Osteocyte (in vitro differentiated cells): ENCODE data around the gene NDUFB5. TPM values are rescaled to one million over a fixed set of nuclear protein-coding genes. Genes with fewer than 3 reads are reported as not detected.

Source experiments
- DNase-seq: peaks from one replicate; pipeline ENCODE4 v3.0.0; 2021; ENCODE audit warnings: mixed read lengths; ENCODE audit not compliant: unreplicated experiment; ENCODE audit errors: extremely low spot score
- H3K27ac Mint-ChIP-seq: one replicate; pipeline ENCODE4 v1.8.0; 2021; ENCODE audit warnings: mild to moderate bottlenecking, mixed read lengths; ENCODE audit not compliant: unreplicated experiment
- H3K27me3 Mint-ChIP-seq: one replicate; pipeline ENCODE4 v1.8.0; 2021; ENCODE audit warnings: mixed read lengths; ENCODE audit not compliant: unreplicated experiment
- H3K36me3 Mint-ChIP-seq: one replicate; pipeline ENCODE4 v1.8.0; 2021; ENCODE audit warnings: mixed read lengths; ENCODE audit not compliant: unreplicated experiment
- H3K4me1 Mint-ChIP-seq: one replicate; pipeline ENCODE4 v1.8.0; 2021; ENCODE audit warnings: mixed read lengths; ENCODE audit not compliant: unreplicated experiment
- H3K4me3 Mint-ChIP-seq: one replicate; pipeline ENCODE4 v1.8.0; 2021; ENCODE audit warnings: mild to moderate bottlenecking, moderate library complexity, mixed read lengths; ENCODE audit not compliant: unreplicated experiment
- H3K9me3 Mint-ChIP-seq: one replicate; pipeline ENCODE4 v1.8.0; 2021; ENCODE audit warnings: mixed read lengths; ENCODE audit not compliant: unreplicated experiment
- CTCF ChIP-seq: fragments of 200-600 bp; sonication (generic); IDR thresholded peaks from 2 replicates; pipeline ENCODE4 v1.5.0; 2021; ENCODE audit warnings: antibody characterized with exemption, mild to moderate bottlenecking, moderate library complexity
- total RNA-seq: library from RNA; stranded (reverse); gene quantifications from 2 replicates; pipeline ENCODE4 v1.2.1, GENCODE V29; 2021

NDUFB5 gene
- total RNA-seq, 1 donor from 2014 or later: 87.0 TPM

- DNase-seq: no peak
- Mint-ChIP-seq H3K4me3 (no peak overlapping the region), H3K9me3 (no peaks in the 10 kb centered on the region), H3K27ac (peak overlapping the region; percentile 2), H3K4me1 (peaks cover 19% of the 10 kb centered on the region), H3K36me3 (peaks cover 6% of the 10 kb centered on the region), H3K27me3 (no peaks in the 10 kb centered on the region)
- TF ChIP-seq CTCF: no peak
Measured at GRCh38 chr3:179608931-179609720, 4.5 kb downstream of the NDUFB5 start.

GRCh38 chr3:179610066-179610465 lies 5.5 kb downstream of the NDUFB5 start:
- no peak overlapping the region for H3K4me3 Mint-ChIP-seq
- peaks cover 16% of the 10 kb centered on the region for H3K4me1 Mint-ChIP-seq
- H3K27ac Mint-ChIP-seq: no peak overlapping the region
- DNase-seq: no peak
- peaks cover 6% of the 10 kb centered on the region for H3K36me3 Mint-ChIP-seq
- TF ChIP-seq CTCF: no peak
- no peaks in the 10 kb centered on the region for H3K9me3 Mint-ChIP-seq
- H3K27me3 Mint-ChIP-seq: no peaks in the 10 kb centered on the region

GRCh38 chr3:179613807-179614206 lies 9.2 kb downstream of the NDUFB5 start:
- Mint-ChIP-seq H3K9me3 (no peaks in the 10 kb centered on the region), H3K27me3 (no peaks in the 10 kb centered on the region), H3K36me3 (peaks cover 18% of the 10 kb centered on the region), H3K4me3 (no peak overlapping the region), H3K27ac (peak overlapping the region; percentile 36), H3K4me1 (peaks cover 12% of the 10 kb centered on the region)
- TF ChIP-seq CTCF: no peak
- no peak for DNase-seq

- DNase-seq: no peak
- Mint-ChIP-seq H3K27ac (no peak overlapping the region), H3K36me3 (peaks cover 24% of the 10 kb centered on the region), H3K27me3 (no peaks in the 10 kb centered on the region), H3K4me3 (no peak overlapping the region), H3K4me1 (peaks cover 12% of the 10 kb centered on the region), H3K9me3 (peaks cover 2% of the 10 kb centered on the region)
- no peak for TF ChIP-seq CTCF
Measured at GRCh38 chr3:179615458-179616173, 11.0 kb downstream of the NDUFB5 start.

GRCh38 chr3:179622023-179622422 lies 17.4 kb downstream of the NDUFB5 start:
- H3K4me3 Mint-ChIP-seq: no peak overlapping the region
- no peak for TF ChIP-seq CTCF
- H3K4me1 Mint-ChIP-seq: no peaks in the 10 kb centered on the region
- peaks cover 50% of the 10 kb centered on the region for H3K36me3 Mint-ChIP-seq
- peaks cover 4% of the 10 kb centered on the region for H3K9me3 Mint-ChIP-seq
- DNase-seq: no peak
- H3K27me3 Mint-ChIP-seq: no peaks in the 10 kb centered on the region
- H3K27ac Mint-ChIP-seq: no peak overlapping the region
